ENCODE results near the gene ANGEL2.

GRCh38 chr1:213034713-213035112 is 19.0 kb upstream of the ANGEL2 start:
- TF ChIP-seq CTCF (IDR thresholded peaks at IDR 0.05; ENCODE audit: insufficient read depth, low read length, poor library complexity, severe bottlenecking) = no peak
- TF ChIP-seq EZH2phosphoT487 (conservative IDR thresholded peaks at IDR 0.05; ENCODE audit: low read length) = no peak
